Stimulated activated CD8-positive, alpha-beta memory T cell treated with anti-CD3 and anti-CD28 coated beads, Interleukin-15, amount 100 ng/mL, for 1 hour (primary cell): ENCODE results near the gene DYNLT1.
"Not testable (repeated sequence)": the region's sequence is repeated elsewhere in the genome, so short reads cannot be mapped to it uniquely, and the experiment has no call there.

Source experiments
- DNase-seq: peaks from one replicate; pipeline ENCODE4 v3.0.0-alpha.2; 2020; ENCODE audit warnings: low read depth

The DYNLT1 gene

DNA sequence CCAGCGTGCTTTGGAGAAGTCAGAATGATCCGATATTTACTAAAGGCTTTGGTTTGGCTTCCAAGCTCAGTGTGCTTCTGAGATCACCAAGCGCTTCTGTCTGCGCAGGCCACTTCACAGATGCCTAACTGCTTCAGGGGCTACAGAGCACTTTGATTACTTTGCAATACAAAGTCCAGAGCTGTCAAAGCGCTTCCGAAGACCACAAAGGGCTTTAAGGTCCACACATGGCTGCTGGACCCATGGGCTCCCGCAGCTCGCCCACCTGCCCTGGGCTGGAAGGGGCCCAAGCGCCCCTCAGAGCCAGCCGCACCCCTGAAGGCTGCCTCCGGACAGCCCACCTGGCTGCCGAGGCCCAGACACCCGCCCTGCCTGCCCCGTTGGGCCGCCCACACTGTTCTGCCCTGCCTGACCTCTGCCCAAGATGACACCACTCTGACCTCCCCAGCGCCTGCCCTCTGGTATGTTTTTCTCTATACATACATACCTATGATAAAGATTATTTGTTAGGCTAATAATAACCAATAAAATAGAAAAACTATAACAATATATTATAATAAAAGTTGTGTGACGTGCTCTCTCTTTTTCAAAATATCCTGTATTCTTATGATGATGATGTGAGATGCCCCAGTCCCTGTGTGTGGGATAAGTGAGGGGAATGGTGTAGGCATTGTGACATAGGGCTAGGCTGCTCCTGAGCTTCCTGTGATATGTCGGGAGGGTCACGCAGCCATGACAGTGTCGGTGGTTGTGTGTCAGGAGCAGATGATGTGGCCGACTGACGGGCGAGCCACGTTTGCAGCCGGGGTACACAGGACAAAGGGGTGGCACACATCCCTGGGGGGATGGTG is 22.6 kb downstream of the DYNLT1 start:
- DNase-seq, result no peak

DNA sequence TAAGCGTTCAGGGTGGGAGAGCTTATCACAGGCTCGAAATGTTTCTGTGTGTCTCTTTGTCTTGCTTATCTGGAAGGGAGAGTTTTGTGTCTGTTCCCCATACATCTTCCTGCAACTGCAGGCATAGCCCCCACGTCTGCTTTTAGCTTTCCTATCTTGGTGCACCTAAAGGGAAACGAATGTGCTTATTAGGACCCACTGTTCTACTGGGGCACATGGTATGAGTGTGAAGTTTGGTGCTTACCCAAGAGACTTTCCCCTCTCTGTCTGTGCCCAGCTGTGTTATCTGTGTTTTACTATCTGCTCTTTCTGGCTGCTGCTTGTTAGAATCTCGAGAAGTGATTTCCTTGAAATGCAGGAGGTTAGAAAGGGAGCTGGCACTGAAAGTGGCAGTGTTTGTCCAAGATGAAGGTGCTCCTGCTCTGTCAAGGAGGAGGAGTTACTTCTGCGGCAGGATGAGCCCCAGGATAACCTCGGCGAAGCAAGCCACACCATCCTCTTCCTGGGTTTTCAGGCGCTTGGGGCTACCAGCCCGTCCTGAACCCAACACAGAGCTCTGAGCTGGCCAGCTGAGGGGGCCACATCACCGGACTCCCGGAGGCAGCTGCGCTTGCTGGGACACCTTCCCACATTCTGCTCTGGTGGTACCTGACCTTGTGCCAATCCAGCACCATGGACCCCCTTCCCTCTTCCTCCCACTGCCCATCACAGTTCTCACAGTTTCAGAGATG is 23.4 kb downstream of the DYNLT1 start:
- DNase-seq, result no peak

DNA sequence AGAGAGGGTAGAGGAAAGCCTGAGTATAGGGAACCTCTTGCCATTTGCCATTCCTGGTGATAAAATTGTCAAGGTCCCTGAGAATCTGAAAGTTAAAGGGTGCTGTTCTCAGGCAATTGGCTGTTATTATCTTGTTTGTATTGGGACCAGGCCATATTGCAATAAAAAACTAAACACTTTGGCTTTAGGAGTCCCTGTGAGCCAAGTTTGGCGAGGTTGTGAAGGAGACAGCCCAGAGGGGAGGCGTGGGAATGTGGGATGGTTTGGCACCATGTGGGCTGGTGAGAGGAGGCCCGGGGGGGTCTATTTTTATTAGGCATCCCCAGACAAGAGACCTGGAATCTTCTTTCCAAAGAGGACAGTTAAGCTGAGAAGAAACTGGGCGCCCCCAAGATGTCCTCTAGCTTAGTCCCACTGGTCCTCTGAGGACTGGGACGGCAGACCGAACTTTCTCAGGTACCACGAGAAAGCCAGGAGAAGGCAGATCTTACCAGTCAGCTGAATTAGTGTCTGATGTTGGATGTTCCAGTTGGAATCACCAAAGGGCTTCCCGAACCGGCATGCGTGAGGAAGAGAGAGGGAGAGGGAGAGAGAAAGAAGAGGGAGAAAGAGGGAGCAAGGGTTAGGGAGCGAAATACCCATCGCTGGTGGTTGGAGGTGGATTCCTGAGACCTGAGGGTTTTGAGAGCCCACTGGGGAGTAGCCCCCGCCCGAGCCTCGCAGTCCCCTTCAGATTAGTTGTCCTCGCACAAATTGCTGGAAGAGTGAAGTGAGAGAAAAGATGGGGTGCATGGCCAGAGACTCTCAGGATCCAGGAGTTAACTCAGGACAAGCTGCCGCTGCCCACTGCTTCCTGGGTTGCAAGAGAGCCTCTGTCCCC is 24.4 kb downstream of the DYNLT1 start:
- no peak for DNase-seq

DNA sequence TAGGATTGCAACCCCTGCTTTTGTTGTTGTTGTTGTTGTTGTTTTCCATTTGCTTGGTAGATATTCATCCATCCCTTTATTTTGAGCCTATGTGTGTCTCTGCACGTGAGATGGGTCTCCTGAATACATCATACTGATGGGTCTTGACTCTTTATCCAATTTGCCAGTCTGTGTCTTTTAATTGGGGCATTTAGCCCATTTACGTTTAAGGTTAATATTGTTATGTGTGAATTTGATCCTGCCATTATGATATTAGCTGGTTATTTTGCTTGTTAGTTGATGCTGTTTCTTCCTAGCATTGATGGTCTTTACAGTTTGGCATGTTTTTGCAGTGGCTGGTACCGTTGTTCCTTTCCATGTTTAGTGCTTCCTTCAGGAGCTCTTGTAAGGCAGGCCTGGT is 26.3 kb downstream of the DYNLT1 start:
- not testable (repeated sequence) for DNase-seq

DNA sequence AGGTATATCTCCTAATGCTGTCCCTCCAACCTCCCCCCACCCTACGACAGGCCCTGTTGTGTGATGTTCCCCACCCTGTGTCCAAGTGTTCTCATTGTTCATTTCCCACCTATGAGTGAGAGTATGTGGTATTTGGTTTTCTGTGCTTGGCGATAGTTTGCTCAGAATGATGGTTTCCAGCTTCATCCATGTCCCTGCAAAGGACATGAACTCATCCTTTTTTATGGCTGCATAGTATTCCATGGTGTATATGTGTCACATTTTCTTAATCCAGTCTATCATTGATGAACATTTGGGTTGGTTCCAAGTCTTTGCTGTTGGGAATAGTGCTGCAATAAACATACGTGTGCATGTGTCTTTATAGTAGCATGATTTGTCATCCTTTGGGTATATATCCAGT is 29.9 kb downstream of the DYNLT1 start:
- DNase-seq, result not testable (repeated sequence)

DNA sequence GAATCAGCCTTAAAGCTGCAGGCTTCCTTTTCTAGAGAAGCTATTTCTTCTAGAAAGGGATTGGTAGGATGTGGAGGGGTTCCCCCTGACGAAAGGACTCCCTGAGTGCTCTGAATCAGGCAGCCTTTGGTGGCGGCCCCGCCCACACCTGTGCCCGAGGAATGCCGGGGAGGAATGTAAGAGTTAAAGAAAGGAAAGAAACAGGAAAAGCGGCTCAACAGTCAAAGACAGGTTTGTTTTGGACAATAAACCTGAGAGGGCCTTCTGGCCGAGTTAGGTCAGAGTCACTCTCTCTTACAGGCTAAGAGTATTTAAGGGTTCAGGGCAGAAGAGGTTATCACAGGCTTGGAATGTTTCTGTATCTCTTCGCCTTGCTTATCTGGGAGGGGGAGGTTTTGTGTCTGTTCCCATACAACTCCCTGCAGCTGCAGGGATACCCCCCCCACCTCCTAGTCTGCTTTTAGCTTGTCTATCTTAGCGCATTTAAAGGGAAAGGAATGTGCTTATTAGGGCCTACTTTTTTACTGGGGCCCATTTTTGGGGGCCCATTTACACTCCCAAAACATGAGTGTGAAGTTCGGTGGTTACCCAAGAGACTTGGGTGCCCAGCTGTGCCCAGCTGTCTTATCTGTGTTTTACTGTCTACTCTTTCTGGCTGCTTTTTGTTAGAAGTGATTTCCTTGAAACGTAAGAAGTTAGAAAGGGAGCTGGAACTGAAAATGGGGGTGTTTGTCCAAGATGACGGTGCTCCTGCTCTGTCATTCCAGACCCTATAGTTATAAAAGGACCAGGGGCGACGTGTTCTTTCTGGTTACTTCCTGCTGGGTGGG is 32.8 kb downstream of the DYNLT1 start:
- DNase-seq, result no peak

DNA sequence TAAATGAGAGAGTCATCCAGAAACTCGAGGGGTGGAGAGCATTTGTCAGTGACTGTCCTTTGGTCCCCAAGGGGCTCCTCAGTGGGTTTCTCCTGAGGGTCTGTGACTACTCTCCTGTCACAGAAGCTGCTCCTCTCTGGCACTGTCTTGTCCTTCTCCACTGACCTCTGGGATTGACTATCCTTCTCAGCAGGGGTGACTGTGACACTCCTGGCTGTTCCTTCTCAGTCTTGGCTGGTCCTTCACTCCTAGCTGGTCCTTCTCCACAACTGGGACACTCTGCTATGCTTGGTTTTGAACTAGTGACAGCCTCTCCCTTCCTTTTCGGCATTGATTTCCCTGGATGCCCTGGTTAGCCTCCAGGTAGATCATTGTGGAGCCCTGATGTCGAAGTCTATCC is 33.5 kb downstream of the DYNLT1 start:
- no peak for DNase-seq

DNA sequence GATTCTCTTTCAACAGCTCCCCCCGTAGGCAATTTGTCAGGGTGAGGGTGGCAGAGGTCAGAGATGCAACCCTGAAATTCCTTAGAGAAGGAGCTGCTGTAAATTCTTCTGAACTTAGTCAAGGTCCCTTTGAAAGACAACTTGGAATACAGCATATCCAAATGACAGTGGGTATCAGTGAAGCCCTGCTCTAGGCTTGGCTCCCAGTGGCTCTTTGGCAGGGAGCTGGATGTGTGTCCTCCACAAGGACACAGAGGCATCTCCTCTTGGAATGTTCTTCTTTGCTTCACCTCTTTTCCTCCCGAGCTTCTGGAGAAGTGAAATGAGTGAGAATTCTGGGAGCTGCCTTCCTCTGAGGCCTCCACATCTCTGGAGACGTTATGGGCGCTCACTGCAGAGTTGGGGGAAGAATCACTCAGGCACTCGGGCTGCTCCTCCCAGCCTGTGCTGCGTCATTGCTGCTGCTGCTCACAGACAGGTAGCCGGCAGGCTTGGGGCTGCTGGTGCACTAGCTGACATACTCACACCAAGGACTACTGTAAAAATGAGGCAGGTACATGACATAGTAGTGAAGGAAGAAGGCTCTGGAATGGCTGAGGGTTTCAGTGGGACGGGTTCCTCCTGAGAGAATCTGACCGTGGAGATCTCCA is 34.1 kb downstream of the DYNLT1 start:
- no peak for DNase-seq

GRCh38 chr6:158609455-158610155 is 34.9 kb downstream of the DYNLT1 start:
- no peak for DNase-seq

- no peak for DNase-seq
Measured at GRCh38 chr6:158608221-158608620, 36.3 kb downstream of the DYNLT1 start.

- no peak for DNase-seq
Measured at GRCh38 chr6:158607411-158608170, 37.0 kb downstream of the DYNLT1 start.

DNA sequence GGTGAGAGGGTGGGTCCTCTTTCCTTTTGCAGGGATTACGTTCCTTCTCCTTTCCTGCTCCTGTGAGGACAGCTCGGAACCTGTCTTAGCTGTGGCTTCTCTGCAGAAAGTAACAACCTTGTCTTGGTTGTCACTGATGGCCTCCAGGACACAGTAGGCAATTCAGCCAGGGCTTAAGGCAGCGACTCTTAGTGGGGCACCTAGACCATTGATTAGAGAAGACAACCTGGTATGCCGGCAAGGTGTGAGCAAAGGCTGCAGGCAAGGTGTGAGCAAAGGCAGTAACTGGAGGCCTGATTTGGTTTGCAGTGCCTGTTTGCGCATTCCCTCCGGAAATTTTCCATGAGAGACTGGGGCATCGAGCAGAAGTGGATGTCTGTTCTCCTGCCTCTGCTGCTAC is 37.6 kb downstream of the DYNLT1 start:
- DNase-seq, result no peak

DNA sequence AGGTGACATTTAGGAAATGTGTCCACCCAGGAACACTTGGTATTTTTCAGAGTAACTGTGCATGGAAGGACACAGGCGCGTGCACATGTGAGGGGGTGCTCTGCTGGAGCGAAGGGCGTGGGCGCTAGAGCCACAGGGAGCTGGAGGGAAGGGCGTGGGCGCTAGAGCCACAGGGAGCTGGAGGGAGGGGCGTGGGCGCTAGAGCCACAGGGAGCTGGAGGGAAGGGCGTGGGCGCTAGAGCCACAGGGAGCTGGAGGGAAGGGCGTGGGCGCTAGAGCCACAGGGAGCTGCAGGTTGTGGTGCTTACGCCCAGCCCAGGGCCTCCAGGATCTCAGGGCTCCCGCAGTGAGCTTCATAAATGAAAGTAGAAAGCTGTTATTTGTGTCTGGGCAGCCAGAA is 38.5 kb downstream of the DYNLT1 start:
- not testable (repeated sequence) for DNase-seq

DNA sequence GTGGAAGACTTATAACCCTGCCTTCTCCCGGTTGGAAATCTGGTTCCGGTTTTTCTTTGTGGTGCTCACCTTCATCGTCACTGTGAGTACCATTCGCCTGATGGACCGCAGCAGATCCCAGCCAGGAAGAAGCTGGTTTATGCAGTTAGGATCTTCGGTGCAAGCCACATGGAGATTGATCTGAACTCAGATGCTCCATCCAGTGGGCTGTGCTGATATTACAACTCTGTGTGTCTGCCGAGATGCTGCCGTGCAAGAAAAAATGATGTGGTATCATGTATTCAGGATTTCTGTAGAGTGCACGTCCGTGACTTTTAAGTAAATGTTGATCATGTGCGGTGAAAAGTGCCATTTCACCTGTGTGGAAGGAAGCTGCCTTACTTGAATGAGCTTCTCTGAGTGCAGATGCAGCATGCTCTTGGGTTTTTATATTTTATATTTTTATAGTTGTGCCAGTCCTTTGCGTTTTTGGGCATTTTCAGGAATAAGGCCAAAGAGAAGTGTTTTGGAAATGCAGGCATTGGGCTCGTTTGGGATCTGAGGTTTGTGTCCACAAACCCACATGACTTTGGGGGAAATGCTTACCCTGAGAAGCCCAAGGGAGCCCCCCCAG is 39.2 kb downstream of the DYNLT1 start:
- DNase-seq, result peak; percentile 24

DNA sequence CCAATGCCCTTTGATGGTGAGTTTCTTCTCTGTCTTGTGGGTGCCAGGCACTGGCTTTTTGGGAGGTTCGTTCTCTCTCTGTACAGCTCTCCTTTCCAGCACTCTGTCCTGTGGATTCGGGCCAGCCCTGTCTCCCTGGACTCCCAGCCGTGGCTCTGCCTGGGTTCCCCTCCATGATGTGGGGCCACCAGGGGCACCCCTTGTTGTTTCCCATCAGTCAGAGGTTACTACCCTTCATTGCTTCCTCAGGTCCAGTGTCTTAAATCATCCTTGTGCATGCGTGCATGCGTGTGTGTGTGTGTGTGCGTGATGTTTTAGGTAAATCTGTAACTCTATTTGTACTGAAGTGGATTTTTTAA is 40.5 kb downstream of the DYNLT1 start:
- DNase-seq, result no peak

DNA sequence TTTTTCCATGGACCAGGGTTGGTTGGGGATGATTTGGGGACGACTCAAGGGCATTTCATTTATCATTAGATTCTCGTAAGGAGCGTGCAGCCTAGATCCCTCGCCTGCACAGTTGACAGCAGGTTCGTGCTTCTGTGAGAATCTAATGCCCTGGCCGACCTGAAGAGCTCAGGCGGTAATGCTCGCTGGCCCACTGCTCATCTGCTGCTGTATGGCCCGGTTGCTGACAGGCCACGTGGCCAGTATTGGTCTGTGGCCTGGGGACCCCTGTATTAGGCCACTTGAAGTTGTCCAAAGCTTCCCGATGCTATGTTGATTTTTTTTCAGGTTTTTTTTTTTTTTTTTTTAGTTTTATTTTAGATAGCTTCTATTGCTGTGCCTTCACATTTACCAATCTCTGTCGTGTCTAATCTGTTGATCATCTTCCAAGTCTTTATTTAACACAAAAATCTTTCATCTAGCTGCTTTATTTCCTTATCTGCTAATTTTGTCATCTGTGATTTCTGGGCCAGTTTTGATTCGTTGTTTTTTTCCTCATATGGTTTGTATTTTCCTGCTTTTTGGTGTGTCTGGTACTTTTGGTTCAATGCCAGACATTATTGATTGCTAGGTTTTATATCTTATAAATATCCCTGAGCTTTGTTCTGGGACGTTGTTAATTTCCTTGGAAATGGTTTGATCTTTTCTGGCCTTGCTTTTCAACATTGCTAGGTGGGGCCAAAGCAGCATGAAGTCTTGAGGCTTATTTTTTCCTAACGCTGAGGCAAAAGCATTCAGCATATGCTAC is 41.1 kb downstream of the DYNLT1 start:
- DNase-seq, result no peak

GRCh38 chr6:158599635-158600034 is 44.9 kb downstream of the DYNLT1 start:
- no peak for DNase-seq

DNA sequence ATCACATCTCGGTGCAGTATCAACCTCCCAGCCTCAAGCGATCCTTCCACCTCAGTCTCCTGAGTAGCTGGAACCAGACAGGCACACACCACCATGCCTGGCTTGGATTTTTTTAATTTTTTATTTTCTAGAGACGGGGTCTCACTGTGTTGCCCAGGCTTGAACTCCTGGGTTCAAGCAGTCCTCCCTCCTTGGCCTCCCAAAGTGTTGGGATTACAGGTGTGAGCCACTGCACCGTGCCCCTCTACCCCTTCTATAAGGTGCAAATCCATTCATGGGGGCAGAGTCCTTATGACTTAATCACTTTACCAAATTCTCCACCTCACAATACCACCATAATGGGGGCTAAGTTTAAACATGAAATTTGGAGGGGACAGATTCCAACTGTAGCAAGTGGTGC is 47.0 kb downstream of the DYNLT1 start:
- DNase-seq, result no peak
